Right renal cortex interstitium (tissue), 3 donors: Measurements from ENCODE around the gene AIFM3. TPM values are rescaled to one million over a fixed set of nuclear protein-coding genes. Genes with fewer than 3 reads are reported as not detected.
"Not testable (repeated sequence)": the region's sequence is repeated elsewhere in the genome, so short reads cannot be mapped to it uniquely, and the experiment has no call there.

Source experiments
- DNase-seq, 3 donors: peaks; one replicate each; pipeline ENCODE4 v3.0.0-alpha.2; 2013; ENCODE audit warnings: low read depth in 3 of 3, low spot score in 2 of 3
- polyA plus RNA-seq, 3 donors: library from polyadenylated mRNA; unstranded; fragments of 120-200 nt; gene quantifications; one replicate each; pipeline ENCODE4 v1.2.1, GENCODE V29; 2013; ENCODE audit not compliant: insufficient read length in 3 of 3

AIFM3 gene
- polyA plus RNA-seq, 3 donors, result 0.69 to 0.97 (median 0.76) TPM

- DNase-seq, result no peak
These were observed 26.1 kb upstream of the AIFM3 start for GRCh38 chr22:20940904-20941385.

GRCh38 chr22:20942203-20942902 lies 24.7 kb upstream of the AIFM3 start:
- not testable (repeated sequence) for DNase-seq

- no peak for DNase-seq
These were observed 23.7 kb upstream of the AIFM3 start for GRCh38 chr22:20943104-20943933.

GRCh38 chr22:20944042-20944441 lies 23.0 kb upstream of the AIFM3 start:
- no peak for DNase-seq

GRCh38 chr22:20945578-20945934 lies 21.5 kb upstream of the AIFM3 start:
- no peak for DNase-seq

GRCh38 chr22:20946080-20946986 lies 20.7 kb upstream of the AIFM3 start:
- DNase-seq, result no peak

GRCh38 chr22:20946991-20947390 lies 20.1 kb upstream of the AIFM3 start:
- DNase-seq, result no peak

GRCh38 chr22:20948450-20948849 lies 18.6 kb upstream of the AIFM3 start:
- no peak for DNase-seq

- no peak for DNase-seq
These were observed 18.1 kb upstream of the AIFM3 start for GRCh38 chr22:20948989-20949388.

- DNase-seq, result no peak
These were observed 17.3 kb upstream of the AIFM3 start for GRCh38 chr22:20949698-20950183.

GRCh38 chr22:20951151-20951931 lies 15.7 kb upstream of the AIFM3 start:
- no peak for DNase-seq

GRCh38 chr22:20951932-20952380 lies 15.1 kb upstream of the AIFM3 start:
- no peak for DNase-seq

GRCh38 chr22:20952544-20953341 lies 14.3 kb upstream of the AIFM3 start:
- no peak for DNase-seq

- DNase-seq, result no peak
These were observed 13.8 kb upstream of the AIFM3 start for GRCh38 chr22:20953342-20953608.

GRCh38 chr22:20953668-20954500 lies 13.2 kb upstream of the AIFM3 start:
- no peak for DNase-seq

GRCh38 chr22:20955548-20955947 lies 11.5 kb upstream of the AIFM3 start:
- no peak for DNase-seq

- no peak for DNase-seq
These were observed 10.6 kb upstream of the AIFM3 start for GRCh38 chr22:20956258-20957101.
